OCI-LY7 (cell line): ENCODE data around the gene TTLL10. TPM values are rescaled to one million over a fixed set of nuclear protein-coding genes. Genes with fewer than 3 reads are reported as not detected.
A peak's percentile ranks its signal among the peaks of the same experiment; 100 is the strongest.

Source experiments
- BruUV-seq: library from RNA; stranded (reverse); fragments of 400-500 nt; replicated peaks from 2 replicates; lab custom pipeline; 2021; lab: Mats Ljungman, UMichigan
- CTCF ChIA-PET: fragments of 300-600 bp; sonication (Branson Sonifier 250); formaldehyde crosslinking; loops from one replicate; lab custom pipeline; 2022; ENCODE audit warnings: antibody characterized with exemption; ENCODE audit not compliant: unreplicated experiment; lab: Charles Lee
- POLR2A ChIA-PET: fragments of 300-600 bp; sonication (Branson Sonifier 250); formaldehyde crosslinking; loops from one replicate; lab custom pipeline; 2022; ENCODE audit warnings: antibody characterized with exemption; lab: Charles Lee
- DNase-seq: peaks from one replicate; pipeline ENCODE4 v3.0.0-alpha.2; 2015; ENCODE audit warnings: low spot score
- H2AFZ ChIP-seq: fragments of 200-600 bp; sonication (generic), shearing (Covaris generic); 2 replicates; pipeline ENCODE4 v1.6.1; 2014; ENCODE audit warnings: mild to moderate bottlenecking, antibody characterized with exemption, low read length, moderate library complexity
- H3K27ac ChIP-seq: fragments of 200-600 bp; sonication (generic); 2 replicates; pipeline ENCODE4 v1.5.1; 2014; ENCODE audit warnings: mixed run types, low read depth, mild to moderate bottlenecking, moderate library complexity, low read length, inconsistent platforms; ENCODE audit not compliant: poor library complexity, severe bottlenecking
- H3K36me3 ChIP-seq: fragments of 200-600 bp; sonication (generic); 2 replicates; pipeline ENCODE4 v1.6.1; 2014; ENCODE audit warnings: mild to moderate bottlenecking, antibody characterized with exemption, low read length, moderate library complexity, mixed read lengths; ENCODE audit not compliant: insufficient read depth
- H3K4me1 ChIP-seq: fragments of 200-600 bp; sonication (generic); 2 replicates; pipeline ENCODE4 v1.5.1; 2014; ENCODE audit warnings: mild to moderate bottlenecking, low read length; ENCODE audit not compliant: insufficient read depth, poor library complexity, severe bottlenecking
- H3K4me2 ChIP-seq: fragments of 200-600 bp; sonication (generic); 2 replicates; pipeline ENCODE4 v1.6.1; 2014; ENCODE audit warnings: mild to moderate bottlenecking, low read length
- H3K4me3 ChIP-seq: fragments of 200-600 bp; sonication (generic); 2 replicates; pipeline ENCODE4 v1.5.1; 2014; ENCODE audit warnings: mild to moderate bottlenecking, low read depth, low read length; ENCODE audit not compliant: poor library complexity, severe bottlenecking
- H3K79me2 ChIP-seq: fragments of 200-600 bp; sonication (generic); 2 replicates; pipeline ENCODE4 v1.6.1; 2016; ENCODE audit warnings: low read depth, mild to moderate bottlenecking, low read length, moderate library complexity, mixed read lengths; ENCODE audit not compliant: insufficient read depth
- H3K9me2 ChIP-seq: fragments of 200-600 bp; sonication (generic); 2 replicates; pipeline ENCODE4 v1.6.1; 2016; ENCODE audit warnings: mild to moderate bottlenecking, low read length, mixed read lengths; ENCODE audit not compliant: insufficient read depth
- H3K9me3 ChIP-seq: fragments of 200-600 bp; sonication (generic); 2 replicates; pipeline ENCODE4 v1.6.1; 2014; ENCODE audit warnings: mild to moderate bottlenecking, mixed run types, low read length, mixed read lengths
- H4K20me1 ChIP-seq: fragments of 200-600 bp; sonication (generic); 2 replicates; pipeline ENCODE4 v1.6.1; 2014; ENCODE audit warnings: mild to moderate bottlenecking, antibody characterized with exemption, low read length, moderate library complexity, mixed read lengths; ENCODE audit not compliant: insufficient read depth
- EZH2phosphoT487 ChIP-seq: fragments of 200-600 bp; sonication (generic); IDR thresholded peaks from 2 replicates; pipeline ENCODE4 v1.6.1; 2018; ENCODE audit warnings: low read depth, borderline replicate concordance, mild to moderate bottlenecking, mixed run types, antibody characterized with exemption, low read length, moderate library complexity, mixed read lengths
- intact Hi-C: fragments of 100-400 bp; cut with micrococcal nuclease; formaldehyde crosslinking; loops from one replicate; pipeline ENCODE4 v1.10.0; 2022; ENCODE audit not compliant: unreplicated experiment
- total RNA-seq, 2 experiments: library from RNA; depleted of rRNA in 1 of 2; stranded (reverse); fragments of >200 nt in 1 of 2; shearing (Covaris generic) in 1 of 2; gene quantifications; 2 replicates each; pipeline ENCODE4 v1.2.3, GENCODE V29; 2014 to 2022
- TF ChIP-seq, protein P1 (sequence below): fragments of 200-600 bp; sonication (generic); conservative IDR thresholded peaks from 2 replicates; pipeline ENCODE4 v1.5.1; 2014; ENCODE audit warnings: mild to moderate bottlenecking, antibody characterized with exemption, low read length, moderate library complexity, mixed read lengths

TTLL10 gene
- total RNA-seq, 2 experiments from 2014 or later = not detected

DNA sequence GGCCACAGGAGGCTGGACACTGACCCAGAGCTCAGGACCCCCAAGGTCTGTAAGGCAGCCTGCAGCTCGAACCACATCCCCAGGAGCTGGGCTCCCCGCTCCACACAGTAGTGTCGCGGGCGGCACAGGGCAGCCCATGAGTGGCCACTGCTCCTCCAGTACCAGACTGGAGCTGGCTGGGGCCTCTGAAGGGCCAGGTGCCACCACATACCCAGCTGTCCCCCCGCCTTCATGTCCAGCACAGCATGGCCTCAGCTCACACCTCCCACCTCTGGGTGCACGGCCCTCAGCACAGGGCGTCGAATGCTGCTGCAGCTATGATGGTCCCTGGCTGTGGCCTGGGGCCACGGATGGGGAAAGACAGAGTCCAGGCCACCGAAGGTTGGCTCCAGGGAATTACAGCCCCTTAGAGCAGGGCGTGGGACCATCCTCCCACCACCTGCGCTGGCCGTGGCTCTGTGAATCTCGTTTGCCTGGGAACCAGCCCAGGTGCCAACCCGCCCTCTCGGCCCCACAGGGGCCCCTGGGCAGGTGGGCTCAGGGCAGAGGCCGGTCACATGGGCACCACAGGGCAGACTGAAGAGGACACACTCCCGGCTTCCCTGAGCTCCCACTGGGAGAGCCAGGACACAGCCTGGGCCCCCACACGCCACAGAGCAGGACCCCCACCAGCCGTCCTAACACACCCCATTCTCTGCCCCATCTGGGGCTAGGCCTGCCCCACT is 42.4 kb downstream of the TTLL10 start:
- BruUV-seq = no TSS peak
- H3K36me3 ChIP-seq = peaks cover 37% of the 10 kb centered on the region

DNA sequence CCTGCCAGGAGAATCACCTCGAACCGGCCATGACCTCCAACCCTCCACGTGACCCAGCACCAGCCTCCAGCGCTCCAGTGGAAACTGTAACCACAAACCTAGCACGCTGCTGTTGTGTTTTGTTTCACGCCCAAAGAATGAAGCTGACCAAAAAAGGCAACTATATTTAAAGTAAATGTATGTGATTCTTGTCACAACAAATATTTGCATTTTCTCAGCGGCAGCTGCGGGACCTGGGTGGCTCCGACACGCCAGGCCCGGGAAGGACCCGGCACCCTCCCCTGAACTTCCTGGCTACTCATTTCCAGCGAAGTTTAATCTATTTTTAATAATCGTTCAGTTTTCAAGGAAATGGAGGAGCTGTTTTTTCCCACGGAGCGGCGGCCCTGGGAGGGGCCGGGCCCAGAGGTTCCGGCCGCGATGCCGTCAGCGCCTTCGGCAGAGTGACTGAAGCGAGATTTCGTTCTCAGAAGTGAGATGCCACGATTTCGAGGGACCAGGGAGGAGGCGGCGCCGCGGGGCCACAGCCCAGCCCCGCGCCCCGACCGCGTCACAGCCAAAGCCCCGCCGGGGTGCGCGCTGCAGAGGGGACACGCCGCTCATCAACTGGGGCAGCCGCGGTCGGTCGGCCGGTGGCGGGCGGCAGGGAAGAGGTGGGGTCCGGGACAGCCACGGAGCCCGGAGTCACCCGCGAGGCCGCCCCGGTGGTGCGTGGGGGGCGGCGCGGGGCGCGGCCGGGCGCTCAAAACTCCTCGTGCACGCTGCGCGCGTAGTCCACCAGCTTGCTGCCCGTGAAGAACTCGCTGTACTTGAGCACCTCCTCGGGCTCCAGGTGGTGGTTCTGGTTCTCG is 43.3 kb downstream of the TTLL10 start:
- Histone ChIP-seq H3K9me3 (no peaks in the 10 kb centered on the region), H3K79me2 (no peaks in the 10 kb centered on the region), H4K20me1 (no peaks in the 10 kb centered on the region), H3K27ac (no peak overlapping the region), H3K36me3 (peaks cover 45% of the 10 kb centered on the region), H2AFZ (no peak overlapping the region), H3K4me2 (no peak overlapping the region), H3K4me1 (no peaks in the 10 kb centered on the region), H3K9me2 (no peaks in the 10 kb centered on the region), H3K4me3 (no peak overlapping the region)
- no peak for DNase-seq
- ChIA-PET CTCF (no interaction called here), POLR2A (no interaction called here)
- intact Hi-C loops = no loop called here
- TSS peak; percentile 90 for BruUV-seq
- no peak for TF ChIP-seq EZH2phosphoT487
- TF ChIP-seq, protein P1, sequence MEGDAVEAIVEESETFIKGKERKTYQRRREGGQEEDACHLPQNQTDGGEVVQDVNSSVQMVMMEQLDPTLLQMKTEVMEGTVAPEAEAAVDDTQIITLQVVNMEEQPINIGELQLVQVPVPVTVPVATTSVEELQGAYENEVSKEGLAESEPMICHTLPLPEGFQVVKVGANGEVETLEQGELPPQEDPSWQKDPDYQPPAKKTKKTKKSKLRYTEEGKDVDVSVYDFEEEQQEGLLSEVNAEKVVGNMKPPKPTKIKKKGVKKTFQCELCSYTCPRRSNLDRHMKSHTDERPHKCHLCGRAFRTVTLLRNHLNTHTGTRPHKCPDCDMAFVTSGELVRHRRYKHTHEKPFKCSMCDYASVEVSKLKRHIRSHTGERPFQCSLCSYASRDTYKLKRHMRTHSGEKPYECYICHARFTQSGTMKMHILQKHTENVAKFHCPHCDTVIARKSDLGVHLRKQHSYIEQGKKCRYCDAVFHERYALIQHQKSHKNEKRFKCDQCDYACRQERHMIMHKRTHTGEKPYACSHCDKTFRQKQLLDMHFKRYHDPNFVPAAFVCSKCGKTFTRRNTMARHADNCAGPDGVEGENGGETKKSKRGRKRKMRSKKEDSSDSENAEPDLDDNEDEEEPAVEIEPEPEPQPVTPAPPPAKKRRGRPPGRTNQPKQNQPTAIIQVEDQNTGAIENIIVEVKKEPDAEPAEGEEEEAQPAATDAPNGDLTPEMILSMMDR = no peak

More for the DNA sequence above, 42.4 kb downstream of the TTLL10 start:
- Histone ChIP-seq H3K79me2 (no peaks in the 10 kb centered on the region), H3K9me3 (no peaks in the 10 kb centered on the region), H3K4me1 (no peaks in the 10 kb centered on the region), H3K9me2 (no peaks in the 10 kb centered on the region), H3K4me3 (no peak overlapping the region), H2AFZ (no peak overlapping the region), H3K27ac (no peak overlapping the region), H4K20me1 (no peaks in the 10 kb centered on the region), H3K4me2 (no peak overlapping the region)
- POLR2A ChIA-PET = no interaction called here
- DNase-seq = no peak
- CTCF ChIA-PET = no interaction called here
- no peak for TF ChIP-seq EZH2phosphoT487
- TF ChIP-seq, protein P1 = no peak
- intact Hi-C loops = no loop called here
